H1 (cell line): Measurements from ENCODE around the gene JOSD1. TPM values are rescaled to one million over a fixed set of nuclear protein-coding genes. Genes with fewer than 3 reads are reported as not detected.

ENCODE experiments used
- CTCF ChIA-PET: fragments of 300-600 bp; sonication (Branson Sonifier 250); formaldehyde crosslinking; loops from one replicate; lab custom pipeline; 2021; ENCODE audit not compliant: partially characterized antibody; lab: Charles Lee
- POLR2A ChIA-PET: fragments of 300-600 bp; sonication (Branson Sonifier 250); formaldehyde crosslinking; loops from one replicate; lab custom pipeline; 2021; ENCODE audit warnings: inconsistent platforms; ENCODE audit not compliant: partially characterized antibody; lab: Charles Lee
- DNase-seq, 2 experiments: peaks; one replicate each; pipeline versions ENCODE4 v3.0.0 to v3.0.0-alpha.2; 2010 to 2022; ENCODE audit warnings: low spot score in 2 of 2, low read depth in 1 of 2, mixed read lengths in 1 of 2
- FAIRE-seq: peaks from 2 replicates; lab custom pipeline; 2011; peaks lifted over from hg19 to GRCh38; lab: Jason Lieb, UNC
- H2AFZ ChIP-seq: 2 replicates; pipeline ENCODE4 v1.8.1; 2012; ENCODE audit warnings: low read length, inconsistent platforms
- H2AK5ac ChIP-seq: 2 replicates; pipeline ENCODE4 v1.6.1; 2013; ENCODE audit warnings: low read depth, low read length
- H2BK120ac ChIP-seq: replicated peaks from 2 replicates; pipeline ENCODE3; 2013; ENCODE audit warnings: low read depth, low read length, inconsistent platforms
- H2BK12ac ChIP-seq: 2 replicates; pipeline ENCODE4 v1.6.1; 2013; ENCODE audit warnings: low read depth, low read length
- H2BK15ac ChIP-seq: 2 replicates; pipeline ENCODE4 v1.6.1; 2013; ENCODE audit warnings: low read length
- H2BK20ac ChIP-seq: 2 replicates; pipeline ENCODE4 v1.6.1; 2013; ENCODE audit warnings: low read length
- H2BK5ac ChIP-seq: 2 replicates; pipeline ENCODE4 v1.6.1; 2013; ENCODE audit warnings: low read depth, low read length
- H3K14ac ChIP-seq: 2 replicates; pipeline ENCODE4 v1.6.1; 2013; ENCODE audit warnings: inconsistent platforms; ENCODE audit not compliant: insufficient read length
- H3K18ac ChIP-seq: 2 replicates; pipeline ENCODE4 v1.6.1; 2013; ENCODE audit warnings: low read length; ENCODE audit errors: extremely low read depth
- H3K23ac ChIP-seq: 2 replicates; pipeline ENCODE4 v1.6.1; 2013; ENCODE audit warnings: inconsistent platforms; ENCODE audit not compliant: insufficient read length
- H3K23me2 ChIP-seq: 2 replicates; pipeline ENCODE4 v1.6.1; 2013; ENCODE audit warnings: low read depth, low read length
- H3K27ac ChIP-seq: 2 replicates; pipeline ENCODE4 v1.6.1; 2011; ENCODE audit warnings: low read depth, low read length, inconsistent platforms
- H3K27me3 ChIP-seq, 4 experiments: replicated peaks in 1 of 4; 1 replicate in 1 of 4; 2 replicates in 3 of 4; pipeline versions ENCODE4 v1.6.1 to v1.8.1; 2011 to 2013; ENCODE audit warnings: low read length in 3 of 4, mild to moderate bottlenecking in 3 of 4, inconsistent platforms in 2 of 4, mixed read lengths in 2 of 4, moderate library complexity in 1 of 4; ENCODE audit not compliant: control insufficient read depth in 3 of 4, insufficient read depth in 3 of 4; ENCODE audit errors: extremely low read depth in 1 of 4
- H3K36me3 ChIP-seq, 4 experiments: 2 replicates each; pipeline versions ENCODE4 v1.6.1 to v1.8.1; 2011 to 2013; ENCODE audit warnings: mild to moderate bottlenecking in 4 of 4, low read length in 3 of 4, moderate library complexity in 2 of 4, control low read depth in 1 of 4, inconsistent platforms in 1 of 4; ENCODE audit not compliant: insufficient read depth in 4 of 4, control insufficient read depth in 2 of 4
- H3K4ac ChIP-seq: replicated peaks from 2 replicates; pipeline ENCODE3; 2013; ENCODE audit warnings: low read length, low read depth, mixed read lengths, inconsistent platforms; ENCODE audit not compliant: insufficient read length
- H3K4me1 ChIP-seq, 4 experiments: replicated peaks in 1 of 4; 1 replicate in 1 of 4; 2 replicates in 3 of 4; pipeline versions ENCODE4 v1.6.1 to v1.8.1; 2011 to 2013; ENCODE audit warnings: low read length in 3 of 4, inconsistent platforms in 2 of 4, mixed read lengths in 1 of 4; ENCODE audit not compliant: insufficient read depth in 4 of 4, control insufficient read depth in 3 of 4
- H3K4me2 ChIP-seq, 2 experiments: 2 replicates each; pipeline versions ENCODE4 v1.6.1 to v1.8.1; 2011 to 2013; ENCODE audit warnings: low read depth in 2 of 2, low read length in 2 of 2, control low read depth in 1 of 2, inconsistent platforms in 1 of 2, mild to moderate bottlenecking in 1 of 2; ENCODE audit not compliant: insufficient read depth in 1 of 2
- H3K4me3 ChIP-seq, 4 experiments: fragments of 200-600, 300-600 bp in 1 of 4; sonication (generic), shearing (Covaris generic), sonication (Bioruptor Twin) in 1 of 4; 2 replicates each; pipeline versions ENCODE4 v1.5.1 to v1.8.1; 2011 to 2016; ENCODE audit warnings: low read length in 4 of 4, low read depth in 3 of 4, control low read depth in 2 of 4, inconsistent platforms in 2 of 4, mild to moderate bottlenecking in 2 of 4, mixed read lengths in 1 of 4, moderate library complexity in 1 of 4; ENCODE audit not compliant: insufficient read depth in 2 of 4; ENCODE audit errors: extremely low read depth in 1 of 4
- H3K56ac ChIP-seq: replicated peaks from 2 replicates; pipeline ENCODE3; 2013; ENCODE audit warnings: low read depth, mild to moderate bottlenecking, mixed read lengths, low read length, inconsistent platforms; ENCODE audit not compliant: insufficient read length
- H3K79me1 ChIP-seq: 2 replicates; pipeline ENCODE4 v1.6.1; 2013; ENCODE audit warnings: low read depth, low read length, control low read depth
- H3K79me2 ChIP-seq, 2 experiments: 2 replicates each; pipeline versions ENCODE4 v1.6.1 to v1.8.1; 2012 to 2013; ENCODE audit warnings: low read length in 2 of 2, mild to moderate bottlenecking in 2 of 2, inconsistent platforms in 1 of 2; ENCODE audit not compliant: insufficient read depth in 2 of 2, control insufficient read depth in 1 of 2
- H3K9ac ChIP-seq, 4 experiments: replicated peaks in 1 of 4; 1 replicate in 1 of 4; 2 replicates in 3 of 4; pipeline versions ENCODE4 v1.6.1 to v1.8.1; 2011 to 2013; ENCODE audit warnings: low read depth in 3 of 4, low read length in 3 of 4, control low read depth in 2 of 4, mild to moderate bottlenecking in 2 of 4, moderate library complexity in 2 of 4, inconsistent platforms in 1 of 4; ENCODE audit errors: extremely low read depth in 1 of 4
- H3K9me3 ChIP-seq, 2 experiments: 2 replicates each; pipeline versions ENCODE4 v1.6.1 to v1.8.1; 2012 to 2013; ENCODE audit warnings: mild to moderate bottlenecking in 2 of 2, moderate library complexity in 2 of 2, control low read depth in 1 of 2, inconsistent platforms in 1 of 2, low read depth in 1 of 2, low read length in 1 of 2, mixed read lengths in 1 of 2; ENCODE audit not compliant: insufficient read depth in 2 of 2
- H4K20me1 ChIP-seq, 2 experiments: replicated peaks in 1 of 2; 2 replicates each; pipeline versions ENCODE3 to v1.8.1; 2011 to 2013; ENCODE audit warnings: inconsistent platforms in 2 of 2, low read length in 2 of 2, mild to moderate bottlenecking in 1 of 2; ENCODE audit not compliant: insufficient read depth in 2 of 2, control insufficient read depth in 1 of 2
- H4K5ac ChIP-seq: 2 replicates; pipeline ENCODE4 v1.6.1; 2013; ENCODE audit warnings: low read length, low read depth, mixed read lengths, inconsistent platforms; ENCODE audit not compliant: insufficient read length
- H4K8ac ChIP-seq: 2 replicates; pipeline ENCODE4 v1.8.0; 2013; ENCODE audit warnings: mild to moderate bottlenecking, moderate library complexity, low read length, inconsistent platforms; ENCODE audit not compliant: insufficient read depth; ENCODE audit errors: extremely low read depth
- H4K91ac ChIP-seq: replicated peaks from 2 replicates; pipeline ENCODE3; 2013; ENCODE audit warnings: low read length, mixed read lengths, inconsistent platforms; ENCODE audit not compliant: insufficient read length
- BRCA1 ChIP-seq: IDR thresholded peaks from 2 replicates; pipeline ENCODE4 v1.6.1; 2012; ENCODE audit warnings: low read depth, low read length, improper control_type of control experiment
- CHD1 ChIP-seq: IDR thresholded peaks from 2 replicates; pipeline ENCODE4 v1.6.1; 2012; ENCODE audit warnings: low read depth, low read length, improper control_type of control experiment
- EGR1 ChIP-seq: IDR thresholded peaks from 2 replicates; pipeline ENCODE4 v1.6.1; 2011; ENCODE audit warnings: low read depth, low read length, borderline replicate concordance
- EZH2 ChIP-seq: fragments of 200-600 bp; sonication (generic); IDR thresholded peaks from 2 replicates; pipeline ENCODE4 v1.7.1; 2012; ENCODE audit warnings: low read depth, mild to moderate bottlenecking, moderate library complexity, low read length, inconsistent platforms; ENCODE audit not compliant: severe bottlenecking
- FOSL1 ChIP-seq: IDR thresholded peaks from 2 replicates; pipeline ENCODE4 v1.6.1; 2011; ENCODE audit warnings: mild to moderate bottlenecking, low read depth, low read length, moderate library complexity; ENCODE audit not compliant: insufficient read depth
- GABPA ChIP-seq: IDR thresholded peaks from 2 replicates; pipeline ENCODE4 v1.6.1; 2011; ENCODE audit warnings: mild to moderate bottlenecking, low read length, moderate library complexity, borderline replicate concordance; ENCODE audit not compliant: insufficient read depth
- JUN ChIP-seq: IDR thresholded peaks from 2 replicates; pipeline ENCODE4 v1.6.1; 2011; ENCODE audit warnings: low read depth, mild to moderate bottlenecking, improper control_type of control experiment, low read length
- RBBP5 ChIP-seq: IDR thresholded peaks from 2 replicates; pipeline ENCODE4 v1.7.1; 2012; ENCODE audit warnings: low read depth, mild to moderate bottlenecking, inconsistent platforms, low read length, moderate library complexity, borderline replicate concordance
- TBP ChIP-seq: IDR thresholded peaks from 2 replicates; pipeline ENCODE4 v1.6.1; 2011; ENCODE audit warnings: low read depth, low read length, improper control_type of control experiment
- WGBS, 2 experiments: shearing (Covaris generic) in 1 of 2; methylation state at CpG; one replicate each; pipeline versions ENCODE4 v1.1.6 to v1.1.7; 2013 to 2015; ENCODE audit warnings: low lambda C conversion rate in 2 of 2, mixed read lengths in 2 of 2, inconsistent platforms in 1 of 2, low coverage in 1 of 2, missing lambda C conversion rate in 1 of 2; ENCODE audit not compliant: insufficient replicate concordance in 2 of 2, insufficient coverage in 1 of 2, insufficient read length in 1 of 2; ENCODE audit errors: extremely low coverage in 1 of 2, missing lambda C conversion rate in 1 of 2; 5-methylcytosine and 5-hydroxymethylcytosine counted together
- polyA plus RNA-seq, 7 experiments: library from polyadenylated mRNA; depleted of rRNA in 3 of 7; stranded (reverse) in 5 of 7; unstranded in 2 of 7; fragments of >200 nt in 5 of 7; fragments of 200-250 nt in 2 of 7; gene quantifications; 1 replicate in 5 of 7; 2 replicates in 1 of 7; 4 replicates in 1 of 7; pipeline versions ENCODE4 v1.2.1 to v1.2.3, GENCODE V29; 2011 to 2013; ENCODE audit warnings: missing spikeins in 2 of 7, mixed read lengths in 2 of 7
- total RNA-seq: library from RNA; stranded (reverse); fragmentation: NEBNext Ultra II Directional; extraction: Animal tissue kit (Norgen Biotek cat#: 25700); gene quantifications from 2 replicates; pipeline ENCODE4 v1.2.1, GENCODE V29; 2021
- TF ChIP-seq, protein P1 (sequence below): IDR thresholded peaks from 2 replicates; pipeline ENCODE4 v1.6.1; 2012; ENCODE audit warnings: low read length, inconsistent platforms
- TF ChIP-seq, protein P2 (sequence below): IDR thresholded peaks from 2 replicates; pipeline ENCODE4 v1.6.1; 2012; ENCODE audit warnings: inconsistent platforms

JOSD1 gene
- total and polyA plus RNA-seq, 2 of the 8 experiments (the other 6 are each of a cell fraction or from before 2014, with no cell fraction given), result 18.4 to 20.2 TPM

DNA sequence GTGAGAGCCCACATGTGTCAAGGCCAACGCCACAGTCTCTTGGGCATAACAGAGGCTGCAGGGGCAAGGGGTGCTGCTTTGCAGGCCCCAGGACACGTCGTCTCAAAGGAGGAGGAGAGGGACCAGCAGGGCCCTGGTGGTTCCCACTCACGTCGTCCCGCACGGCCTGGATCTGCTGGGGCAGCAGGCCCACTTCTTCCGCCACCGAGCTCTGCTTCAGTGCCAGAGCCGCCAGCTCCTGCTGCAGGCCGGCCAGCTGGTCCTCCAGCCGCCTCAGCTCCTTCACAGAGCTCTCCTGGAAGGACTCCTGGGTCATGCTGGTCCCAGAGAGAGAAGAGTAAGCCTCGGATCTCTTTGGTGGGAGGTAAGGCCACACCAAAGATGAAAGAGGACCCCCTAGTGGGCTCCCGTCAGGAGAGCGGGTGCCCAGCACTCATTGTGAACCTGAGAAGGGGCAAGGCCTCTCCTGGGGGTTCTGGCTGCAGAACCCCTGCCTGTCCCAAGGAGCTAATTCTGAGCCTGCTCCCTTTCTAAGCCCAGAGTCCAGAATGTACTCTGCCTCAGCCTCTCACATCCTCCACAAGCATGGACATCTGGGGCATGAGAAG lies 39.5 kb upstream of the JOSD1 start:
- Histone ChIP-seq H3K79me2 (no peaks in the 10 kb centered on the region), H3K14ac (no peak overlapping the region), H4K91ac (no peak overlapping the region), H3K36me3 (peaks cover 0 to 12% (median 8%) of the 10 kb centered on the region in 4 experiments; a peak in 2 of 8 replicates), H2AK5ac (no peak overlapping the region), H2AFZ (no peak overlapping the region), H3K9ac (no peak overlapping the region), H2BK15ac (no peak overlapping the region), H3K18ac (no peak overlapping the region), H2BK120ac (no peak overlapping the region), H3K79me1 (no peaks in the 10 kb centered on the region), H3K4me1 (no peaks in the 10 kb centered on the region), H3K4me2 (no peak overlapping the region), H2BK5ac (no peak overlapping the region), H3K56ac (no peak overlapping the region), H4K20me1 (peaks cover 0 to 7% of the 10 kb centered on the region in 2 experiments), H3K27ac (no peak overlapping the region), H3K27me3 (no peaks in the 10 kb centered on the region), H3K9me3 (no peaks in the 10 kb centered on the region), H4K5ac (no peak overlapping the region), H2BK12ac (no peak overlapping the region), H3K4me3 (no peak overlapping the region), H3K4ac (no peak overlapping the region), H3K23me2 (no peaks in the 10 kb centered on the region), H3K23ac (no peak overlapping the region), H4K8ac (no peak overlapping the region), H2BK20ac (no peak overlapping the region)
- no peak for DNase-seq
- 93% methylated on average over 15 of the region's 15 CpGs; no CpG with 5 or more reads in 1 of the 2 experiments for WGBS, 2 experiments
- ChIA-PET POLR2A (interaction anchor here (1.2 to 13.2 kb wide), 7 partner anchors 8 to 28 kb away, joined by 3 to 112 read pairs (median 12); partner anchors contain the start of gene SUN2), CTCF (interaction anchor here (0.8 to 11.1 kb wide), 4 partner anchors 9 to 130 kb away, joined by 3 to 95 read pairs (median 28); no protein-coding TSS in a partner anchor)
- no peak for FAIRE-seq
- TF ChIP-seq, protein P1, sequence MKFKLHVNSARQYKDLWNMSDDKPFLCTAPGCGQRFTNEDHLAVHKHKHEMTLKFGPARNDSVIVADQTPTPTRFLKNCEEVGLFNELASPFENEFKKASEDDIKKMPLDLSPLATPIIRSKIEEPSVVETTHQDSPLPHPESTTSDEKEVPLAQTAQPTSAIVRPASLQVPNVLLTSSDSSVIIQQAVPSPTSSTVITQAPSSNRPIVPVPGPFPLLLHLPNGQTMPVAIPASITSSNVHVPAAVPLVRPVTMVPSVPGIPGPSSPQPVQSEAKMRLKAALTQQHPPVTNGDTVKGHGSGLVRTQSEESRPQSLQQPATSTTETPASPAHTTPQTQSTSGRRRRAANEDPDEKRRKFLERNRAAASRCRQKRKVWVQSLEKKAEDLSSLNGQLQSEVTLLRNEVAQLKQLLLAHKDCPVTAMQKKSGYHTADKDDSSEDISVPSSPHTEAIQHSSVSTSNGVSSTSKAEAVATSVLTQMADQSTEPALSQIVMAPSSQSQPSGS, result no peak
- TF ChIP-seq TBP (no peak), JUN (no peak), RBBP5 (no peak), CHD1 (no peak), BRCA1 (no peak), EZH2 (no peak), FOSL1 (no peak), GABPA (no peak), EGR1 (no peak)
- TF ChIP-seq, protein P2, sequence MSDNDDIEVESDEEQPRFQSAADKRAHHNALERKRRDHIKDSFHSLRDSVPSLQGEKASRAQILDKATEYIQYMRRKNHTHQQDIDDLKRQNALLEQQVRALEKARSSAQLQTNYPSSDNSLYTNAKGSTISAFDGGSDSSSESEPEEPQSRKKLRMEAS, result no peak
